Keratinocyte (primary cell): ENCODE results near the gene IL5RA. TPM values are rescaled to one million over a fixed set of nuclear protein-coding genes. Genes with fewer than 3 reads are reported as not detected.

ENCODE experiments used
- DNase-seq: peaks from one replicate; pipeline ENCODE4 v3.0.0-alpha.2; 2011; ENCODE audit warnings: low read depth, missing footprints, low spot score
- FAIRE-seq: peaks from 2 replicates; lab custom pipeline; 2011; peaks lifted over from hg19 to GRCh38; lab: Jason Lieb, UNC
- H2AFZ ChIP-seq: 2 replicates; pipeline ENCODE4 v1.6.0; 2012; ENCODE audit warnings: low read length, control low read depth, inconsistent platforms; ENCODE audit not compliant: control insufficient read depth
- H3K27ac ChIP-seq: 2 replicates; pipeline ENCODE4 v1.5.1; 2011; ENCODE audit warnings: low read length; ENCODE audit not compliant: control insufficient read depth, insufficient read depth
- H3K27me3 ChIP-seq: 3 replicates; pipeline ENCODE4 v1.6.0; 2011; ENCODE audit warnings: low read length; ENCODE audit not compliant: control insufficient read depth, insufficient read depth; ENCODE audit errors: extremely low read depth
- H3K36me3 ChIP-seq, 2 experiments: 2 replicates in 1 of 2; 3 replicates in 1 of 2; pipeline ENCODE4 v1.5.1; 2011; ENCODE audit warnings: low read length in 2 of 2, mild to moderate bottlenecking in 1 of 2; ENCODE audit not compliant: control insufficient read depth in 2 of 2, insufficient read depth in 2 of 2; ENCODE audit errors: extremely low read depth in 1 of 2
- H3K4me1 ChIP-seq: 3 replicates; pipeline ENCODE4 v1.5.1; 2011; ENCODE audit warnings: low read length; ENCODE audit not compliant: control insufficient read depth, insufficient read depth; ENCODE audit errors: extremely low read depth
- H3K4me2 ChIP-seq: 3 replicates; pipeline ENCODE4 v1.6.0; 2011; ENCODE audit warnings: low read depth, low read length; ENCODE audit not compliant: control insufficient read depth, insufficient read depth; ENCODE audit errors: extremely low read depth
- H3K4me3 ChIP-seq, 3 experiments: fragments of 200-600 bp in 1 of 3; sonication (generic) in 1 of 3; 2 replicates in 2 of 3; 3 replicates in 1 of 3; pipeline ENCODE4 v1.5.1; 2011 to 2016; ENCODE audit warnings: low read length in 3 of 3, mild to moderate bottlenecking in 3 of 3, control low read depth in 2 of 3, inconsistent platforms in 1 of 3, low read depth in 1 of 3, mixed read lengths in 1 of 3, mixed run types in 1 of 3, moderate library complexity in 1 of 3; ENCODE audit not compliant: control insufficient read depth in 2 of 3, insufficient read depth in 2 of 3; ENCODE audit errors: extremely low read depth in 1 of 3
- H3K79me2 ChIP-seq: 2 replicates; pipeline ENCODE4 v1.6.0; 2012; ENCODE audit warnings: low read length; ENCODE audit not compliant: control insufficient read depth, insufficient read depth
- H3K9ac ChIP-seq: 3 replicates; pipeline ENCODE4 v1.6.0; 2011; ENCODE audit warnings: low read length; ENCODE audit not compliant: control insufficient read depth, insufficient read depth; ENCODE audit errors: extremely low read depth
- H3K9me1 ChIP-seq: 3 replicates; pipeline ENCODE4 v1.6.0; 2011; ENCODE audit warnings: low read length; ENCODE audit not compliant: control insufficient read depth, insufficient read depth; ENCODE audit errors: extremely low read depth
- H3K9me3 ChIP-seq: 2 replicates; pipeline ENCODE4 v1.5.1; 2012; ENCODE audit warnings: low read depth, low read length; ENCODE audit not compliant: control insufficient read depth
- H4K20me1 ChIP-seq: 3 replicates; pipeline ENCODE4 v1.6.0; 2011; ENCODE audit warnings: low read length; ENCODE audit not compliant: control insufficient read depth, insufficient read depth; ENCODE audit errors: extremely low read depth
- EZH2 ChIP-seq: IDR thresholded peaks from one replicate; pipeline ENCODE4 v1.6.1; 2012; ENCODE audit warnings: inconsistent platforms, mild to moderate bottlenecking, low read length, moderate library complexity
- dilution Hi-C: fragments of 300-500 bp; cut with MboI; formaldehyde crosslinking; loops from one replicate; pipeline ENCODE4 v1.7.0; 2020; ENCODE audit warnings: low sequenced_read_pairs; ENCODE audit not compliant: extremely low pct_ligation_motif_present
- polyA plus RNA-seq, 5 experiments: library from polyadenylated mRNA; depleted of rRNA in 3 of 5; stranded (reverse) in 3 of 5; stranded (forward) in 1 of 5; unstranded in 1 of 5; fragments of >200 nt; gene quantifications; 1 replicate in 1 of 5; 2 replicates in 3 of 5; 3 replicates in 1 of 5; pipeline versions ENCODE4 v1.2.1 to v1.2.3, GENCODE V29; 2011 to 2012; ENCODE audit warnings: missing spikeins in 2 of 5, low read depth in 1 of 5, low replicate concordance in 1 of 5
- TF ChIP-seq, protein P1 (sequence below), 3 experiments: IDR thresholded peaks in 1 of 3; conservative IDR thresholded peaks in 1 of 3; optimal IDR thresholded peaks in 1 of 3; 2 replicates in 2 of 3; 3 replicates in 1 of 3; pipeline versions ENCODE3 to v1.5.1; 2011; ENCODE audit warnings: low read length in 3 of 3, mild to moderate bottlenecking in 3 of 3, moderate library complexity in 2 of 3, control low read depth in 1 of 3, inconsistent platforms in 1 of 3; ENCODE audit not compliant: insufficient read depth in 2 of 3; ENCODE audit errors: extremely low read depth in 1 of 3

IL5RA gene
- polyA plus RNA-seq, 1 donor (not counting 4 experiments of a cell fraction or from before 2014, with no cell fraction given): not detected

DNA sequence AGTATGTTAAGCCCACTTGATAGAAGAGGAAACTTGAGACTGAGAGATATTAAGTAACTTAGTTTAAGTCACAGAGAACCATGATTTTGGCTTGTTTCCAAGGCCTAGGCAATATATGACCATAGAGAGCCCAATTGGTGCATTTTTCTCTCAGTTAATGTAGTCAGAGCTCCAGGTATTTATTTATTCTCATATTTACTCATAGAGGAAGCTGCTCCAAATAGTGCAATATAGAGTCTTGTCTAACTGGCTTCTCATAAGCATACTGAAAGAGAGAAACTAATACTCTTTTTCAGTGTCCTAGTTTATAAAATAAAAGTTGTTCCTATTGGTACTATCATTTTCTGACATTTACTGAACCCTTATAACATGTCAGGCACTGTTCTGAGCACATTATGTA is 31.8 kb upstream of the IL5RA start:
- Histone ChIP-seq H3K9ac (no peak overlapping the region), H3K4me3 (no peak overlapping the region), H3K9me1 (no peaks in the 10 kb centered on the region), H3K27me3 (no peaks in the 10 kb centered on the region), H4K20me1 (no peaks in the 10 kb centered on the region), H3K4me2 (no peak overlapping the region), H3K27ac (no peak overlapping the region), H3K9me3 (no peaks in the 10 kb centered on the region), H2AFZ (no peak overlapping the region), H3K4me1 (no peaks in the 10 kb centered on the region), H3K36me3 (peaks cover 18 to 21% of the 10 kb centered on the region in 2 experiments), H3K79me2 (peaks cover 20% of the 10 kb centered on the region)
- DNase-seq (no peak), FAIRE-seq (no peak)
- TF ChIP-seq, protein P1, sequence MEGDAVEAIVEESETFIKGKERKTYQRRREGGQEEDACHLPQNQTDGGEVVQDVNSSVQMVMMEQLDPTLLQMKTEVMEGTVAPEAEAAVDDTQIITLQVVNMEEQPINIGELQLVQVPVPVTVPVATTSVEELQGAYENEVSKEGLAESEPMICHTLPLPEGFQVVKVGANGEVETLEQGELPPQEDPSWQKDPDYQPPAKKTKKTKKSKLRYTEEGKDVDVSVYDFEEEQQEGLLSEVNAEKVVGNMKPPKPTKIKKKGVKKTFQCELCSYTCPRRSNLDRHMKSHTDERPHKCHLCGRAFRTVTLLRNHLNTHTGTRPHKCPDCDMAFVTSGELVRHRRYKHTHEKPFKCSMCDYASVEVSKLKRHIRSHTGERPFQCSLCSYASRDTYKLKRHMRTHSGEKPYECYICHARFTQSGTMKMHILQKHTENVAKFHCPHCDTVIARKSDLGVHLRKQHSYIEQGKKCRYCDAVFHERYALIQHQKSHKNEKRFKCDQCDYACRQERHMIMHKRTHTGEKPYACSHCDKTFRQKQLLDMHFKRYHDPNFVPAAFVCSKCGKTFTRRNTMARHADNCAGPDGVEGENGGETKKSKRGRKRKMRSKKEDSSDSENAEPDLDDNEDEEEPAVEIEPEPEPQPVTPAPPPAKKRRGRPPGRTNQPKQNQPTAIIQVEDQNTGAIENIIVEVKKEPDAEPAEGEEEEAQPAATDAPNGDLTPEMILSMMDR (optimal IDR thresholded peaks at IDR 0.05 in 1 of 3, IDR thresholded peaks at IDR 0.05 in 1 of 3, conservative IDR thresholded peaks at IDR 0.05 in 1 of 3; ENCODE audit: extremely low read depth in 1 of 3, insufficient read depth in 2 of 3, low read length in 3 of 3): no peak
- TF ChIP-seq EZH2: no peak
- dilution Hi-C loops: no loop called here

DNA sequence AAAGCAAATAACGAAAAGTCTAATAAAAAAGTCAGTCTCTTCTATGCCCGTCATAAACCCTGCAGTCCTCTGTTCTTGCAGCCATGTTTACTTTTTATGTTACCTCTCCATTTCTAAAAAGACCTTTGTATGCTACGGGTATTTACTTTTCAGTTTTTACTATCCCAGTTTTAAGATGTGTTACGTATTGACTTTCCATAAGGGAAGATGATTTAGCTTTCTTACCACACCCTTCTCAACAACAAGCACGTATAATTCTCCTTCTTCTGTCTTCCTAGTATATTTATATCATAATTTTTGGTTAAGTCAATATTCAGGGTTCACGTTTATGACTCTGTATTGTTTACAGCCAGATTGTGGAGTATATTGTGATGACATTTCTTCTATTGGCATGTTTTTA is 27.4 kb upstream of the IL5RA start:
- FAIRE-seq: no peak
- TF ChIP-seq, protein P1 (optimal IDR thresholded peaks at IDR 0.05 in 1 of 3, IDR thresholded peaks at IDR 0.05 in 1 of 3, conservative IDR thresholded peaks at IDR 0.05 in 1 of 3; ENCODE audit: extremely low read depth in 1 of 3, insufficient read depth in 2 of 3, low read length in 3 of 3): no peak
- TF ChIP-seq EZH2: no peak
- Histone ChIP-seq H3K4me1 (no peaks in the 10 kb centered on the region), H3K36me3 (peaks cover 16 to 18% of the 10 kb centered on the region in 2 experiments), H3K27me3 (no peaks in the 10 kb centered on the region), H3K4me2 (no peak overlapping the region), H3K9me1 (no peaks in the 10 kb centered on the region), H3K27ac (no peak overlapping the region), H3K79me2 (peaks cover 59% of the 10 kb centered on the region), H3K4me3 (no peak overlapping the region), H2AFZ (no peak overlapping the region), H3K9me3 (no peaks in the 10 kb centered on the region), H4K20me1 (peaks cover 8% of the 10 kb centered on the region), H3K9ac (no peak overlapping the region)
- dilution Hi-C loops: no loop called here
- DNase-seq: no peak
